AML-193 (cell line): ENCODE measurements around the gene LEMD3.
"Not testable (repeated sequence)": the region's sequence is repeated elsewhere in the genome, so short reads cannot be mapped to it uniquely, and the experiment has no call there.

ENCODE experiments used
- DNase-seq, 2 experiments: peaks; one replicate each; lab custom pipeline; 2025; lab: John Stamatoyannopoulos, UW

Gene LEMD3

DNA sequence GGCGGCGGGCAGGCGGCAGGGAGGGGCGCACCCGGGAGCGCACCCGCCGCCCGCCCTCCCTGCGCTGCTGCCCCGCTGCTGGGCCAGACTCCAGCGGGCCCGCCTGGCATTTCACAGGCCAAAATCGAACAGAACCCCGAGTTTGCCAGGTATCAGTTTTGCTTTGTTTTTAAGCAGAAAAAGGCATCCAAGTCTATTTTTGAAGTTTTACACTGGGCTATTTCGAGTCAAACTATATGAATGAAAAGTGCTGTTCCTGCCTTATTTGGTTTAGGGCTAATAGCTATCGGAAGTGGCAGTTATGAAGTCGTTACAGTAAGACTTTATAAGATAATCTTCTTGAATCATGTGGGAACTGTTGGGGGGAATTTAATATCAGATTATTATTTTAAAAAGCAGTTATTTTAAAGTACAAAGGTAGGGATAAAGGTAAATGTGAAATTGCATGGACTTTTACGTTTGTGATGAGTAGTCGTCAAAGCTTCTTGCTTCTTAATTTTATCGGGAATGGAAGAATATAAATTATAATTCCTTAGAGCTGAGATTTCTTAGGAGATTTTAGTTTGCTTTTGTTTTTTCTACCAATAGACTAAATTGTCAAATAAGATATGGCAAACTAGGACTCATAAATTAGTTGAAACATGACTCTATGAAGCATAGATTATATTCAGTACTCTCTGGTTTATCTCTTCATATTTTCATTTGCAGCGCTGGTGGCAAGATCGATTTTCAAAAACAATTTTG is 110.2 kb downstream of the LEMD3 start:
- no peak for DNase-seq

- peak; percentile 78 for DNase-seq
Measured at GRCh38 chr12:65280306-65280705, 110.9 kb downstream of the LEMD3 start.

GRCh38 chr12:65282840-65283239 is 113.5 kb downstream of the LEMD3 start:
- peak; percentile 36 to 45 for DNase-seq

- DNase-seq: not testable (repeated sequence)
Measured at GRCh38 chr12:65285532-65285931, 116.1 kb downstream of the LEMD3 start.

- DNase-seq: peak; percentile 5 to 25
Measured at GRCh38 chr12:65287426-65287825, 118.0 kb downstream of the LEMD3 start.

DNA sequence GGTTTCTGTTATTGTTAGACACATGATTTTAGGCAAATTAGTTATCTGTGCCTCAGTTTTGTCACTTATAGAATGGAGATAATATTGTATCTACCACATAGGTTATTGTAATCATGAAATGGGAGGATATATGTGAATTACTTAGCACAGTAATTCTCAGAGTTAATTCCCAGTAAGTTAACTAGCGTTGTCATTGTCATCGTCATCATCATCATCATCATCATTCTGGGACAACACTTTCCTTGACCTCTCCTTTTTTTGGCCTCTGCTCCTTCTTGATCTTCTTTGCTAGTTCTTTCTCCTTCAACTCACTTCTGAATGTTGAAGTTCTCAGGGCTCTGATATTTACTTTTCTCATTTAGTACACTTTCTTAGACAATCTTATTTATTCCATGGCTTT is 122.9 kb downstream of the LEMD3 start:
- no peak for DNase-seq

DNA sequence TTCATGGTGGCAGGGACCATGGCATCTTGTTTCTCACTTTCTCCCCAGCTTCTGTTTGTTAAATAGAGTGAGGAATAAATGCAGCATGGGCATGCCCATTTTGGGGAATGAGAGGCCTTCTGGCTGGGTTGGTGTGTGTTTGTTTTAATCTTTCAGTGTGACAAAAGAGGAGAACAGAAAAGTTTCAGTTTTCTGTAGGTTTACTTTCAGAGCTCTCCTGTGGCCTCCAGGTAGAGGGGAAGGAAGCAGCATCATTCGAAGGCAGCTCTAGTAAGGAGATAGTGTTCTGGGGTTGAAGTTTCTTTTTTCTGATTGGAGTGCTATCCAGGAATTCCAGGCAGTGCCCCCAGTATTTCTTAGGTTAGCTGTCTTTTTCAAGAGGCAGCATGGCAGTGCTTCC is 124.4 kb downstream of the LEMD3 start:
- no peak for DNase-seq

DNA sequence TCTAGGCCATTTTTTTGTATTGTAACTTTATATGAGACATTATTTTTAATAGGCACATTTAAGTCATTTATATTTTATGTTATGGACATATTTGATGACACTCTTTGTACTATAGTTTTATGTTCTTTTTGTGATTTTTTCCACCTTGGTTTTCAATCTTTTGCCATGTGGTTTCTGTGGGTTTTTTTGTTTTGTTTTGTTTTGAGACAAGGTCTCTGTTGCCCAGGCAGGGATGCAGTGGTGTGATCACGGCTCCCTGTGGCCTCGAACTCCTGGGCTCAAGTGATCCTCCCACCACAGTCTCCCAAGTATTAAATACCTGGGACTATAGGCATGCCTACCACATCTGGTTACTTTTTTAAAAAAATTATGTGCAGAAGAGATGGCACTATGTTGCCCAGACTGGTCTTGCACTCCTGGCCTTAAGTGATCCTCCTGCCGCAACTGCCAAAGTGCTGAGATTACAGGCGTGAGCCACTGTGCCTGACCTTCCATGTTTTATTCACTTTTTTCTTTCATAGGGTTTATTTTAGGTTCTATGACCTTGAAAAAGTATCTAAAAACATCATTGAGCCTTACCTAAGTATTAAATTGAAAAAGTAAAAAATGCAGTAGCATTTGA is 125.4 kb downstream of the LEMD3 start:
- DNase-seq: no peak

DNA sequence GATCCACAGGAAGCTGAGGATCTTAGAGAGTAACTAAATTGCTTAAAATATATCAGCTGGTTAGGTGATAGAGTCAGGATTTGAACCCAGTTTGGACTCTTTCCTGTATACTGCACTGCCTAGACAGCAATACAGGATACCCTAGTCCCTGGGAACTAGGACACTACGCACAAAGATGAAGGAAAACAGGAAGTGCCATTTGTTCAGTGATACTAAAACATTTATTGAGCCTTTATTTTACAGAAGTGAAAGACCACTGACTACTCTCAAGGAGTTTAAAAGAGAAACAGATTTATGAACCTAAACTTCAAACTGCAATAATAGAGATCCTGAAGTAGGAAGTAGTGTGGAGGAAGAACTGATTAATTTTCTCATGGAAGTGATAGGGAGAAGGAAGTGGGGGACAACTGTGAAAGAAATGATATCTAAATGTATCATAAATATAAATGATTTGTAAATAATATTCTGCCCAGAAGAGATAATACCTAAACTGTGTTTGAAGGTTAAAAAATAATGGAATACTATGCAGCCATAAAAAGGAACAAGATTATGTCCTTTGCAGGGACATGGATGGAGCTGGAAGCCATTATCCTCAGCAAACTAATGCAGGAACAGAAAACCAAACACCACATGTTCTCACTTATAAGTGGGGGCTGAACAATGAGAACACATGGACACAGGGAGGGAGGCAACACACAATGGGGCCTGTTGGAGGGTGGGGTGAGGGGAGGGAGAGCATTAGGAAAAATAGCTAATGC is 127.3 kb downstream of the LEMD3 start:
- DNase-seq: no peak
